ENCODE measurements around the gene SPATA33.

DNA sequence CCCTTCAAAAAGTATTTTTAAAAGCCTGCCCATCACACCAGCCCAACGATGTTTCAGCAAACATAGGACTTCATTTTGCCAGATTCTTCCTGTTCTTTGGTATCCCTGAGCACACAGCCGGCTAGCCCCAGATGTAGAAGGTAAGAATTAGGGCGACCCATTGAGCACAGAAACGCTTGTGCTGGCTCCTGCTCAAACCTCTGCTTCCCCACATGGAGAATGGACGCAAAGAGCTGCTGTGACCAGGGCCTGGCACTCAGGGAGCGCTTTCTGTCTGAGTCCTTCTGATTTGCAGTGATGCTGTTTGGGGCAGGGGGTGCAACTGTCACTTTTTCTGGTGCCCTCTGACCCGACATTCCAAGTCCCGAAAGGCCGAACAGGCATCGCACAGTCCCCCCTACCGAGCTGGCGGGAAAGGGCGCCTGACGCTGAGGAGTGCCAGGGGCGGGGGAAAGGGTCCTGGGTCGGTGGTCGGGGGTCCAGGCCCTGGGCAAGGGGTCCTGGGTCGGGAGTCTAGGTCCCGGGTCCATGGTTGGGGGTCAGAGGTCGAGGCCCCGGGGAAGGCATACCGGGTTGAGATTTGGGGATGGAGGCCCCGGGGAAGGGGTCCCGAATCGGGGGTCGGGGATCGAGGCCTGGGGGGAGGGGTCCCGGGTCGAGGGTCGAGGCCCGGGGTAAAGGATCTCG lies 1.1 kb upstream of the SPATA33 start:
- TF ChIP-seq, protein P1, sequence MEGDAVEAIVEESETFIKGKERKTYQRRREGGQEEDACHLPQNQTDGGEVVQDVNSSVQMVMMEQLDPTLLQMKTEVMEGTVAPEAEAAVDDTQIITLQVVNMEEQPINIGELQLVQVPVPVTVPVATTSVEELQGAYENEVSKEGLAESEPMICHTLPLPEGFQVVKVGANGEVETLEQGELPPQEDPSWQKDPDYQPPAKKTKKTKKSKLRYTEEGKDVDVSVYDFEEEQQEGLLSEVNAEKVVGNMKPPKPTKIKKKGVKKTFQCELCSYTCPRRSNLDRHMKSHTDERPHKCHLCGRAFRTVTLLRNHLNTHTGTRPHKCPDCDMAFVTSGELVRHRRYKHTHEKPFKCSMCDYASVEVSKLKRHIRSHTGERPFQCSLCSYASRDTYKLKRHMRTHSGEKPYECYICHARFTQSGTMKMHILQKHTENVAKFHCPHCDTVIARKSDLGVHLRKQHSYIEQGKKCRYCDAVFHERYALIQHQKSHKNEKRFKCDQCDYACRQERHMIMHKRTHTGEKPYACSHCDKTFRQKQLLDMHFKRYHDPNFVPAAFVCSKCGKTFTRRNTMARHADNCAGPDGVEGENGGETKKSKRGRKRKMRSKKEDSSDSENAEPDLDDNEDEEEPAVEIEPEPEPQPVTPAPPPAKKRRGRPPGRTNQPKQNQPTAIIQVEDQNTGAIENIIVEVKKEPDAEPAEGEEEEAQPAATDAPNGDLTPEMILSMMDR (IDR thresholded peaks at IDR 0.05) = no peak
- no peak for TF ChIP-seq ZFX (IDR thresholded peaks at IDR 0.05; ENCODE audit: borderline replicate concordance)

Data from 22Rv1 (cell line).